ENCODE measurements around the gene RNU7-1. TPM values are rescaled to one million over a fixed set of nuclear protein-coding genes. Genes with fewer than 3 reads are reported as not detected.

RNU7-1 gene
- total RNA-seq, 2 donors from 2014 or later = not detected

- TF ChIP-seq CTCF (IDR thresholded peaks at IDR 0.05) = no peak
- Histone ChIP-seq H3K36me3 (no peaks in the 10 kb centered on the region), H3K4me3 (peak overlapping the region; percentile 95), H3K9me3 (no peaks in the 10 kb centered on the region), H3K4me1 (ENCODE audit: control insufficient read depth in 1 of 2, low read depth in 2 of 2) (peaks cover 18 to 45% of the 10 kb centered on the region in 2 donors), H3K27me3 (replicated peaks; ENCODE audit: insufficient read depth) (no peaks in the 10 kb centered on the region), H3K27ac (peak overlapping the region; percentile 96 to 97)
- DNase-seq (ENCODE audit: low spot score) (no peak), ATAC-seq (ENCODE audit: insufficient number of reproducible peaks, low FRiP score, low read depth) (peak; percentile 88)
Observed at GRCh38 chr12:6925540-6926279, 17.9 kb upstream of the RNU7-1 start.

GRCh38 chr12:6927379-6928021, 16.1 kb upstream of the RNU7-1 start, which contains the start of gene ATN1:
TSS of gene ATN1 (plus strand) at chr12:6927959. CDS start at chr12:6934002, 6,043 bp downstream.
- ATAC-seq (ENCODE audit: insufficient number of reproducible peaks, low FRiP score, low read depth) (peak; percentile 52), DNase-seq (ENCODE audit: low spot score) (no peak)
- Histone ChIP-seq H3K9me3 (no peaks in the 10 kb centered on the region), H3K4me3 (peak within 1 kb of the TSS; percentile 95), H3K27me3 (replicated peaks; ENCODE audit: insufficient read depth) (no peaks in the 10 kb centered on the region), H3K27ac (peak within 1 kb of the TSS; percentile 96 to 97), H3K4me1 (ENCODE audit: control insufficient read depth in 1 of 2, low read depth in 2 of 2) (peaks cover 29 to 63% of the 10 kb centered on the region in 2 donors), H3K36me3 (no peaks in the 10 kb centered on the region)
- no peak for TF ChIP-seq CTCF (IDR thresholded peaks at IDR 0.05)

GRCh38 chr12:6928022-6928702, 15.5 kb upstream of the RNU7-1 start:
- no peaks in the 10 kb centered on the region for H3K27me3 ChIP-seq (replicated peaks; ENCODE audit: insufficient read depth)
- no peaks in the 10 kb centered on the region for H3K9me3 ChIP-seq
- no peak for TF ChIP-seq CTCF (IDR thresholded peaks at IDR 0.05)
- peak overlapping the region; percentile 95 to 96 for H3K27ac ChIP-seq
- H3K4me3 ChIP-seq = peak overlapping the region; percentile 95
- ATAC-seq (ENCODE audit: insufficient number of reproducible peaks, low FRiP score, low read depth) = no peak
- H3K36me3 ChIP-seq = no peaks in the 10 kb centered on the region
- peaks cover 29 to 69% of the 10 kb centered on the region in 2 donors for H3K4me1 ChIP-seq (ENCODE audit: control insufficient read depth in 1 of 2, low read depth in 2 of 2)
- DNase-seq (ENCODE audit: low spot score) = no peak

- Histone ChIP-seq H3K27me3 (replicated peaks; ENCODE audit: insufficient read depth) (no peaks in the 10 kb centered on the region), H3K27ac (peak overlapping the region; percentile 90 to 95), H3K36me3 (peaks cover 5% of the 10 kb centered on the region), H3K4me3 (peak overlapping the region; percentile 95), H3K4me1 (ENCODE audit: control insufficient read depth in 1 of 2, low read depth in 2 of 2) (peaks cover 29 to 72% of the 10 kb centered on the region in 2 donors), H3K9me3 (no peaks in the 10 kb centered on the region)
- DNase-seq (ENCODE audit: low spot score) (no peak), ATAC-seq (ENCODE audit: insufficient number of reproducible peaks, low FRiP score, low read depth) (no peak)
- TF ChIP-seq CTCF (IDR thresholded peaks at IDR 0.05) = no peak
Observed at GRCh38 chr12:6928703-6929407, 14.8 kb upstream of the RNU7-1 start.
